IgD-negative memory B cell (primary cell): ENCODE results near the gene YTHDF1. TPM values are rescaled to one million over a fixed set of nuclear protein-coding genes. Genes with fewer than 3 reads are reported as not detected.
A peak's percentile ranks its signal among the peaks of the same experiment; 100 is the strongest.

Source experiments
- H3K27ac Mint-ChIP-seq, 3 donors: one replicate each; pipeline ENCODE4 v1.8.0; 2020 to 2022; ENCODE audit warnings: mild to moderate bottlenecking in 3 of 3, mixed read lengths in 3 of 3, moderate library complexity in 1 of 3
- H3K27me3 Mint-ChIP-seq: one replicate; pipeline ENCODE4 v1.8.0; 2021; ENCODE audit warnings: mixed read lengths
- H3K36me3 Mint-ChIP-seq: one replicate; pipeline ENCODE4 v1.8.0; 2020; ENCODE audit warnings: mild to moderate bottlenecking, mixed read lengths
- H3K4me1 Mint-ChIP-seq, 3 donors: one replicate each; pipeline ENCODE4 v1.8.0; 2020 to 2022; ENCODE audit warnings: mixed read lengths in 3 of 3, mild to moderate bottlenecking in 1 of 3
- H3K4me3 Mint-ChIP-seq, 4 donors: one replicate each; pipeline ENCODE4 v1.8.0; 2020 to 2022; ENCODE audit warnings: mild to moderate bottlenecking in 4 of 4, mixed read lengths in 4 of 4, moderate library complexity in 3 of 4
- H3K9me3 Mint-ChIP-seq, 3 donors: one replicate each; pipeline ENCODE4 v1.8.0; 2020 to 2021; ENCODE audit warnings: mixed read lengths in 3 of 3, mild to moderate bottlenecking in 1 of 3
- polyA plus RNA-seq: library from polyadenylated mRNA; unstranded; fragments of 300-500 nt; fragmentation: Illumina TruSeq; gene quantifications from one replicate; pipeline ENCODE4 v1.2.3, GENCODE V29; 2021

YTHDF1 gene
- polyA plus RNA-seq, 1 donor from 2014 or later, result 17.4 TPM

GRCh38 chr20:63239431-63239830 lies 23.5 kb upstream of the YTHDF1 start:
- Mint-ChIP-seq H3K9me3 (no peaks in the 10 kb centered on the region), H3K27ac (no peak overlapping the region), H3K4me3 (no peak overlapping the region), H3K27me3 (peaks cover 13% of the 10 kb centered on the region), H3K36me3 (no peaks in the 10 kb centered on the region), H3K4me1 (peaks cover 0 to 4% (median 0%) of the 10 kb centered on the region in 3 donors)

- no peak overlapping the region for H3K4me3 Mint-ChIP-seq
- no peaks in the 10 kb centered on the region for H3K9me3 Mint-ChIP-seq
- H3K36me3 Mint-ChIP-seq, result no peaks in the 10 kb centered on the region
- peaks cover 12% of the 10 kb centered on the region for H3K27me3 Mint-ChIP-seq
- H3K4me1 Mint-ChIP-seq, result peaks cover 0 to 4% (median 0%) of the 10 kb centered on the region in 3 donors
- H3K27ac Mint-ChIP-seq, result no peak overlapping the region
Measured at GRCh38 chr20:63238514-63239125, 22.7 kb upstream of the YTHDF1 start.

DNA sequence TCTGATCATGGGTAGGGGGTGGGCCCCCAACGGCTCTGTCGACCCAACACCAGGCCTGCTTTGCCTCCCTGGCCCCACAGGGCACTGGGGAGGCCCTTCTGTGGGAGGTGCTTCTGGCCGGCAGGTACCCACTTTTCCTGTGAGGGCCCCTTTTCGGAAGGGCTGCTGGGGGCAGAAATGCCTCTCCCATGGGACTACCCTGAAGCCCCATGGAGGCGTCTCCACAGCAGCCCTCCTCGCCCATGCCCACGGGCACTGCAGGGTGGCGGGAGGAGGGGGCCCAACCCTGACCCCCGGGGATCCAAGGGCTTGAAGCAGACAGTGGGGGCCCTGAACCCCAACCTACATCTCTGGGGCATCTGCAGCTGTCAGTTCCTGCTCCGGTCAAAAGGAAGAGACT lies 22.1 kb upstream of the YTHDF1 start:
- H3K4me1 Mint-ChIP-seq, result peaks cover 0 to 4% (median 0%) of the 10 kb centered on the region in 3 donors
- H3K27me3 Mint-ChIP-seq, result peaks cover 18% of the 10 kb centered on the region
- H3K4me3 Mint-ChIP-seq, result no peak overlapping the region
- no peaks in the 10 kb centered on the region for H3K36me3 Mint-ChIP-seq
- no peaks in the 10 kb centered on the region for H3K9me3 Mint-ChIP-seq
- H3K27ac Mint-ChIP-seq, result no peak overlapping the region

DNA sequence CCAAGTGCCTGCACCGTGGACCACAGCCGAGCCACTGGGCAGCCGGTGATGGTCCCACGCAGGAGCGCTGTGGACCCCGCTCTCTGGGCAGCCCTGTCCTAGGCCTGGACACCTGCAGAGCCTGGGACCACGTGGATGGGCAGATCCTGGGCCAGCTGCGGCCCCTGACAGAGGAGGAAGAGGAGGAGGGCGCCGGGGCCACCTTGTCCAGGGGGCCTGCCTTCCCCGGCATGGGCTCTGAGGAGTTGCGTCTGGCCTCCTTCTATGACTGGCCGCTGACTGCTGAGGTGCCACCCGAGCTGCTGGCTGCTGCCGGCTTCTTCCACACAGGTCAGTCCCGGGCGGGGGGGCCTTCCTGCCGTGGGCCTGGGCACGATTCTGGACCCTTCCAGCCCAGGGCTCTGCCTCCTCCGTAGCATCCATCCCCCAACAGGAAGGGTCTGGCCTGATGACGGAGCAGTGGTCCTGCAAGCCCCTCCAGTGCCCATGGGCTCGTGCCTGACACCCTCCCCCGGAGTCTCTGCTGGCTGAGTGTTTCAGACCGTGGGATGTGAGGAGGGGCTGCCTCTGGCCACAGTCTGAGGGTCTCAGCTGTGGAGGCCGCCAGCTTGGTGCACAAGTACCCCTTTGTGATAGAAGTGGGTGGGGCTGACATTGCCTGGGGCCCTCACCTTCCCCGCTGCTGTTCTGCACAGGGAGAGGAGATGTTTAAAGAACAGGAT lies 20.3 kb upstream of the YTHDF1 start:
- peaks cover 0 to 1% (median 0%) of the 10 kb centered on the region in 3 donors for H3K4me1 Mint-ChIP-seq
- H3K27ac Mint-ChIP-seq, result no peak overlapping the region
- H3K9me3 Mint-ChIP-seq, result no peaks in the 10 kb centered on the region
- H3K4me3 Mint-ChIP-seq, result no peak overlapping the region
- no peaks in the 10 kb centered on the region for H3K36me3 Mint-ChIP-seq
- peaks cover 31% of the 10 kb centered on the region for H3K27me3 Mint-ChIP-seq

DNA sequence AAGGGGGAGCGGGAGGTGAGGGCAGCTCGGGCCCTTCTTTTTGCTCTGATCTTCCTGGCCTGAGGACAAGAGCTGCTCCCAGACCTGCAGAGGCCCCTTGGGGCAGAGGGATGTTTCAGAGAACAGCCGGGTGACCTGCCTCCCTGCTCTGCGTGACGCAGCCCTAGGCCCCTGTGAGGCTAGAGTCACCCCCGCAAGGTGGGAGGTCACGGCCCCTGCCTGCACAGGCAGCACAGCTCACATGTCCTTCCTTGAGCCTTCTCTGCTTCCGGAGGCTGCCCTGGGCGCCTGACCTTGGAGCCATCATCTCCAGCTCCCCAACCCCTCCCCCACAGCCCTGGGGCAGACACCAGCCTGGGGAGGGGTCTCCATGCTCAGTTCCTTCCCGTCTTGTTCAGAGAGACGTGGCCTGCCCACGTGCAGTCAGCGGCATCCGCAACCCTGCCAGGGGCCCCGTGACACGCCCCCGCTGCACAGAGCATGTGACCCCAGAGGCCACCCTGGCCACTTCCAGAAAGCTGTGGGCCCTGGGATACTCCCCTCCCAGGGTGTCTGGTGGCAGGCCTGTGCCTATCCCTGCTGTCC lies 19.6 kb upstream of the YTHDF1 start, which contains the start of gene BIRC7:
Gene BIRC7 (plus strand): TSS at position 507 of the 585 bp plus-strand sequence. CDS start 192 bp downstream, outside the sequence.
- peaks cover 39% of the 10 kb centered on the region for H3K27me3 Mint-ChIP-seq
- no peaks in the 10 kb centered on the region for H3K36me3 Mint-ChIP-seq
- no peaks in the 10 kb centered on the region for H3K9me3 Mint-ChIP-seq
- no peak within 1 kb of the TSS for H3K27ac Mint-ChIP-seq
- H3K4me1 Mint-ChIP-seq, result peaks cover 0 to 1% (median 0%) of the 10 kb centered on the region in 3 donors
- no peak within 1 kb of the TSS for H3K4me3 Mint-ChIP-seq

- Mint-ChIP-seq H3K36me3 (no peaks in the 10 kb centered on the region), H3K27me3 (peaks cover 44% of the 10 kb centered on the region), H3K4me3 (no peak overlapping the region), H3K4me1 (peaks cover 0 to 1% (median 0%) of the 10 kb centered on the region in 3 donors), H3K9me3 (no peaks in the 10 kb centered on the region), H3K27ac (no peak overlapping the region)
Measured at GRCh38 chr20:63234693-63235398, 18.9 kb upstream of the YTHDF1 start.

GRCh38 chr20:63233924-63234323 lies 18.0 kb upstream of the YTHDF1 start:
- Mint-ChIP-seq H3K36me3 (no peaks in the 10 kb centered on the region), H3K27ac (no peak overlapping the region), H3K4me1 (peaks cover 0 to 1% (median 0%) of the 10 kb centered on the region in 3 donors), H3K27me3 (peaks cover 45% of the 10 kb centered on the region), H3K4me3 (no peak overlapping the region), H3K9me3 (no peaks in the 10 kb centered on the region)

DNA sequence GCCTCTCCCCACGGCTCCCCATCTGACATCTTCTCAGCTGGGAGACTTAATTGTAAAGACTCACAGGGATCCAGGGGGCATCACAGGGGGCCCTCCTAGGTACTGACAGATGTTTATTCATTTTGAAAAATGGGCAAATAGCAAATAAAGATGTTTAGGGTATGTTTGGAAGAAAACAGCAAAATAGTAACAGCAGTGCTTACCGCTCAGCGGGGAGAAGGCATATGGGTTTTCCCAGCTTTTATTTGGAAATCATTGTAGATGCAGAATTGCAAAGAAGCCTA lies 17.1 kb upstream of the YTHDF1 start:
- peaks cover 0 to 1% (median 0%) of the 10 kb centered on the region in 3 donors for H3K4me1 Mint-ChIP-seq
- H3K9me3 Mint-ChIP-seq, result no peaks in the 10 kb centered on the region
- H3K27me3 Mint-ChIP-seq, result peaks cover 50% of the 10 kb centered on the region
- no peak overlapping the region for H3K4me3 Mint-ChIP-seq
- no peaks in the 10 kb centered on the region for H3K36me3 Mint-ChIP-seq
- peak overlapping the region in 1 of 3 donors; percentile 53 for H3K27ac Mint-ChIP-seq

- Mint-ChIP-seq H3K9me3 (no peaks in the 10 kb centered on the region), H3K36me3 (no peaks in the 10 kb centered on the region), H3K27me3 (peaks cover 50% of the 10 kb centered on the region), H3K27ac (peak overlapping the region in 1 of 3 donors; percentile 53), H3K4me1 (peaks cover 0 to 1% (median 0%) of the 10 kb centered on the region in 3 donors), H3K4me3 (no peak overlapping the region)
Measured at GRCh38 chr20:63232235-63233060, 16.5 kb upstream of the YTHDF1 start.

- Mint-ChIP-seq H3K4me1 (peaks cover 0 to 1% (median 0%) of the 10 kb centered on the region in 3 donors), H3K27me3 (peaks cover 50% of the 10 kb centered on the region), H3K27ac (no peak overlapping the region), H3K4me3 (no peak overlapping the region), H3K36me3 (no peaks in the 10 kb centered on the region), H3K9me3 (no peaks in the 10 kb centered on the region)
Measured at GRCh38 chr20:63230800-63231268, 14.9 kb upstream of the YTHDF1 start.

- H3K27me3 Mint-ChIP-seq, result peaks cover 46% of the 10 kb centered on the region
Measured at GRCh38 chr20:63228806-63229205, 12.9 kb upstream of the YTHDF1 start.

DNA sequence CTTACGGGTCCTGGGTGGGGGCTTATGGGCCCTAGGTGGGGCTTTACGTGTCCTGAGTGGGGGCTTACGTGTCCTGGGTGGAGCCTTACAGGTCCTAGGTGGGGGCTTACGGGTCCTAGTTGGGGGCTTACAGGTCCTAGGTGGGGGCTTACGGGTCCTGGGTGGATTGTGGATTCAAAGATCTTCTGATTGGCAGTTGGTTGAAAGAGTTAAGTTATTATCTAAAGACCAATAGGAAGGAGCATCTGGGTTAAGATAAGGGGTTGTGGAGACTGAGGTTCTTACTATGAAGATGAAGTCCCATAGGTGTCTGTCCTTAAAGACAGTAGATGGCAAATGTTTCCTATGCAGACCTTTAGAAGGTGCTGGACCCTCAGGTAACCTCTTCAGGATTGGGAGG lies 11.3 kb upstream of the YTHDF1 start:
- no peaks in the 10 kb centered on the region for H3K9me3 Mint-ChIP-seq
- no peak overlapping the region for H3K27ac Mint-ChIP-seq
- H3K36me3 Mint-ChIP-seq, result peaks cover 1% of the 10 kb centered on the region
- no peak overlapping the region for H3K4me3 Mint-ChIP-seq
- H3K27me3 Mint-ChIP-seq, result peaks cover 32% of the 10 kb centered on the region
- no peaks in the 10 kb centered on the region for H3K4me1 Mint-ChIP-seq

More at GRCh38 chr20:63228806-63229205, 12.9 kb upstream of the YTHDF1 start:
- H3K27ac Mint-ChIP-seq, result no peak overlapping the region
- no peaks in the 10 kb centered on the region for H3K36me3 Mint-ChIP-seq
- no peaks in the 10 kb centered on the region for H3K9me3 Mint-ChIP-seq
- H3K4me1 Mint-ChIP-seq, result peaks cover 0 to 1% (median 0%) of the 10 kb centered on the region in 3 donors
- H3K4me3 Mint-ChIP-seq, result peak overlapping the region in 1 of 4 donors; percentile 66

GRCh38 chr20:63226042-63226943 lies 10.4 kb upstream of the YTHDF1 start:
- Mint-ChIP-seq H3K27me3 (peaks cover 23% of the 10 kb centered on the region), H3K9me3 (no peaks in the 10 kb centered on the region), H3K36me3 (peaks cover 1% of the 10 kb centered on the region), H3K27ac (no peak overlapping the region), H3K4me3 (no peak overlapping the region), H3K4me1 (no peaks in the 10 kb centered on the region)
